H9 (cell line): ENCODE data around the gene MRPS16. TPM values are rescaled to one million over a fixed set of nuclear protein-coding genes. Genes with fewer than 3 reads are reported as not detected.

Experiments used
- DNase-seq: peaks from one replicate; pipeline ENCODE4 v3.0.0-alpha.2; 2017
- H2AFZ ChIP-seq: one replicate; pipeline ENCODE4 v1.6.1; 2013; ENCODE audit warnings: mild to moderate bottlenecking, low read length, control low read depth, moderate library complexity
- H2AK5ac ChIP-seq: 2 replicates; pipeline ENCODE4 v1.6.1; 2013; ENCODE audit warnings: low read length, control low read depth, mixed read lengths; ENCODE audit not compliant: insufficient read length
- H2BK120ac ChIP-seq: one replicate; pipeline ENCODE4 v1.6.1; 2013; ENCODE audit warnings: low read depth, mild to moderate bottlenecking, low read length, control low read depth, inconsistent platforms; ENCODE audit not compliant: poor library complexity, severe bottlenecking
- H2BK12ac ChIP-seq: 2 replicates; pipeline ENCODE4 v1.6.1; 2013; ENCODE audit warnings: low read length, control low read depth, mixed read lengths, low read depth; ENCODE audit not compliant: insufficient read length
- H2BK15ac ChIP-seq: 2 replicates; pipeline ENCODE4 v1.6.1; 2013; ENCODE audit warnings: low read depth, low read length, control low read depth
- H2BK20ac ChIP-seq: one replicate; pipeline ENCODE4 v1.6.1; 2013; ENCODE audit warnings: low read depth, mild to moderate bottlenecking, low read length, control low read depth, inconsistent platforms; ENCODE audit not compliant: poor library complexity, severe bottlenecking
- H2BK5ac ChIP-seq: 2 replicates; pipeline ENCODE4 v1.6.1; 2013; ENCODE audit warnings: low read length, control low read depth, mixed read lengths; ENCODE audit not compliant: insufficient read length
- H3K14ac ChIP-seq: 2 replicates; pipeline ENCODE4 v1.6.1; 2013; ENCODE audit warnings: low read length, control low read depth; ENCODE audit not compliant: insufficient read depth
- H3K18ac ChIP-seq: 2 replicates; pipeline ENCODE4 v1.6.1; 2013; ENCODE audit warnings: low read depth, mild to moderate bottlenecking, mixed read lengths, low read length, control low read depth; ENCODE audit not compliant: insufficient read length
- H3K23ac ChIP-seq: 2 replicates; pipeline ENCODE4 v1.6.1; 2013; ENCODE audit warnings: low read length, control low read depth, mixed read lengths, low read depth; ENCODE audit not compliant: insufficient read length
- H3K23me2 ChIP-seq: 2 replicates; pipeline ENCODE4 v1.6.1; 2013; ENCODE audit warnings: low read depth, mild to moderate bottlenecking, mixed read lengths, low read length, control low read depth; ENCODE audit not compliant: insufficient read length, poor library complexity, severe bottlenecking
- H3K27ac ChIP-seq: 2 replicates; pipeline ENCODE4 v1.5.1; 2013; ENCODE audit warnings: low read length, control low read depth, mixed read lengths, low read depth; ENCODE audit not compliant: insufficient read length
- H3K27me3 ChIP-seq: 2 replicates; pipeline ENCODE4 v1.6.1; 2013; ENCODE audit warnings: low read length, control low read depth, inconsistent platforms; ENCODE audit not compliant: insufficient read depth
- H3K4ac ChIP-seq: 2 replicates; pipeline ENCODE4 v1.6.1; 2013; ENCODE audit warnings: low read depth, mild to moderate bottlenecking, control low read depth, inconsistent platforms, low read length, moderate library complexity
- H3K4me1 ChIP-seq: 2 replicates; pipeline ENCODE4 v1.6.1; 2013; ENCODE audit warnings: low read length, control low read depth, inconsistent platforms; ENCODE audit not compliant: insufficient read depth
- H3K4me2 ChIP-seq: 2 replicates; pipeline ENCODE4 v1.6.1; 2013; ENCODE audit warnings: low read length, control low read depth, mixed read lengths; ENCODE audit not compliant: insufficient read length, insufficient read depth
- H3K56ac ChIP-seq: 2 replicates; pipeline ENCODE4 v1.6.1; 2013; ENCODE audit warnings: low read depth, mild to moderate bottlenecking, mixed read lengths, low read length, control low read depth; ENCODE audit not compliant: insufficient read length
- H3K79me1 ChIP-seq: 2 replicates; pipeline ENCODE4 v1.6.1; 2013; ENCODE audit warnings: low read depth, mild to moderate bottlenecking, moderate library complexity, low read length, control low read depth, inconsistent platforms; ENCODE audit not compliant: insufficient read depth, poor library complexity, severe bottlenecking
- H3K79me2 ChIP-seq: 2 replicates; pipeline ENCODE4 v1.6.1; 2013; ENCODE audit warnings: low read length, control low read depth, inconsistent platforms; ENCODE audit not compliant: insufficient read depth
- H3K9ac ChIP-seq: 2 replicates; pipeline ENCODE4 v1.6.1; 2013; ENCODE audit warnings: low read length, control low read depth, mixed read lengths; ENCODE audit not compliant: insufficient read length; ENCODE audit errors: extremely low read depth
- H3K9me3 ChIP-seq: one replicate; pipeline ENCODE4 v1.6.1; 2013; ENCODE audit warnings: low read depth, low read length, inconsistent platforms; ENCODE audit not compliant: control insufficient read depth
- H3T11ph ChIP-seq: one replicate; pipeline ENCODE4 v1.6.1; 2013; ENCODE audit warnings: mild to moderate bottlenecking, low read length, control low read depth, inconsistent platforms
- H4K20me1 ChIP-seq: one replicate; pipeline ENCODE4 v1.6.1; 2013; ENCODE audit not compliant: control insufficient read depth, insufficient read length, insufficient read depth
- H4K5ac ChIP-seq: 2 replicates; pipeline ENCODE4 v1.6.1; 2013; ENCODE audit warnings: low read depth, mild to moderate bottlenecking, mixed read lengths, low read length, control low read depth; ENCODE audit not compliant: insufficient read length
- H4K8ac ChIP-seq: replicated peaks from 2 replicates; pipeline ENCODE4 v1.6.1; 2013; ENCODE audit warnings: low read length, control low read depth, mixed read lengths, low read depth; ENCODE audit not compliant: insufficient read length
- H4K91ac ChIP-seq: 2 replicates; pipeline ENCODE4 v1.6.1; 2013; ENCODE audit warnings: low read depth, mild to moderate bottlenecking, moderate library complexity, mixed read lengths, low read length, control low read depth; ENCODE audit not compliant: insufficient read length
- H3K27ac Mint-ChIP-seq, 3 experiments: 2 replicates in 2 of 3; 3 replicates in 1 of 3; pipeline ENCODE4 v1.8.0; 2020 to 2021; ENCODE audit warnings: mixed read lengths in 3 of 3, mild to moderate bottlenecking in 1 of 3, moderate library complexity in 1 of 3
- H3K27me3 Mint-ChIP-seq: 2 replicates; pipeline ENCODE4 v1.8.0; 2021; ENCODE audit warnings: low read depth, mild to moderate bottlenecking, moderate library complexity, mixed read lengths
- H3K36me3 Mint-ChIP-seq, 3 experiments: 2 replicates in 2 of 3; 3 replicates in 1 of 3; pipeline ENCODE4 v1.8.0; 2020 to 2021; ENCODE audit warnings: low read depth in 3 of 3, mixed read lengths in 3 of 3; ENCODE audit not compliant: insufficient read depth in 1 of 3
- H3K4me1 Mint-ChIP-seq, 2 experiments: 2 replicates each; pipeline ENCODE4 v1.8.0; 2020; ENCODE audit warnings: mixed read lengths in 2 of 2
- H3K4me3 Mint-ChIP-seq, 2 experiments: 2 replicates in 1 of 2; 3 replicates in 1 of 2; pipeline ENCODE4 v1.8.0; 2020 to 2021; ENCODE audit warnings: mild to moderate bottlenecking in 2 of 2, mixed read lengths in 2 of 2, moderate library complexity in 1 of 2
- H3K9me3 Mint-ChIP-seq, 2 experiments: 2 replicates in 1 of 2; 3 replicates in 1 of 2; pipeline ENCODE4 v1.8.0; 2020; ENCODE audit warnings: mild to moderate bottlenecking in 2 of 2, mixed read lengths in 2 of 2, moderate library complexity in 1 of 2
- WGBS: extraction: QIAGEN DNeasy Blood & Tissue Kit; methylation state at CpG from one replicate; pipeline ENCODE4 v1.1.7; 2013; ENCODE audit warnings: missing lambda C conversion rate, low lambda C conversion rate, mixed read lengths; ENCODE audit not compliant: insufficient read length; ENCODE audit errors: extremely low coverage; 5-methylcytosine and 5-hydroxymethylcytosine counted together
- total RNA-seq: library from RNA; stranded (reverse); gene quantifications from 2 replicates; pipeline ENCODE4 v1.2.1, GENCODE V29; 2021
- TF ChIP-seq, protein P1 (sequence below): fragments of 200-600 bp; sonication (generic); conservative IDR thresholded peaks from 3 replicates; pipeline ENCODE4 v1.8.0; 2021; ENCODE audit warnings: antibody characterized with exemption, mild to moderate bottlenecking

The MRPS16 gene
- total RNA-seq, 1 experiment from 2014 or later: 122 TPM

DNA sequence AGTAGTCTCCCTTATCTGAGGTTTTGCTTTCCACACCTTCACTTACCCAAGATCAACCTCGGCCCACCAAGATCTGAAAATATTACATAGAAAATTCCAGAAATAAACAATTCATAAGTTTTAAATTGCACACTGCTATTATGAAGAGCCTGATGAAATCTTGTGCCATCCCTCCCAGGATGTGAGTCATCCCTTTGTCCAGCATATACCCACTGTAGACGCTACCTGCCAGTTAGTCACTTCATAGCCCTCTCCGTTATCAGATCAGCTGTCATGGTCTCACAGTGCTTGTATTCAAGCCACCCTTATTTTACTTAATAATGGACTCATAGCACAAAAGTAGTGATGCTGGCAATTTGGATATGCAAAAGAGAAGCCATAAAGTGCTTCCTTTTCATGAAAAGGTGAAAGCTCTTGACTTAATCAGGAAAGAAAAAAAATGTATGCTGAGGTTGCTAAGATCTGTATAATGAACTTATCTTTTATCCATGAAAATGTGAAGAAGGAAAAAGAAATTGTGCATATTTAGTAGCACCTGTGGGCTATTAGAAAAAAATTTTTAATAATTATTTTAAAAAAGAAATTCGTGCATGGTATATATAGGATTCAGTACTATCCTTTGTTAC lies 9.8 kb upstream of the MRPS16 start:
- Histone ChIP-seq H2BK5ac (no peak overlapping the region), H3K4me1 (no peaks in the 10 kb centered on the region), H3K56ac (no peak overlapping the region), H3K4ac (no peak overlapping the region), H3K27me3 (no peaks in the 10 kb centered on the region), H3K4me2 (no peak overlapping the region), H3T11ph (no peak overlapping the region), H3K23me2 (no peaks in the 10 kb centered on the region), H2BK15ac (no peak overlapping the region), H4K20me1 (no peaks in the 10 kb centered on the region), H4K5ac (no peak overlapping the region), H3K27ac (no peak overlapping the region), H3K14ac (no peak overlapping the region), H4K8ac (no peak overlapping the region), H3K23ac (no peak overlapping the region), H3K9me3 (no peaks in the 10 kb centered on the region), H2BK20ac (no peak overlapping the region), H2BK120ac (no peak overlapping the region), H2BK12ac (no peak overlapping the region), H2AFZ (no peak overlapping the region), H2AK5ac (no peak overlapping the region), H3K9ac (no peak overlapping the region), H4K91ac (no peak overlapping the region), H3K79me1 (no peaks in the 10 kb centered on the region), H3K18ac (no peak overlapping the region), H3K79me2 (no peaks in the 10 kb centered on the region)
- Mint-ChIP-seq H3K27ac (no peak overlapping the region), H3K36me3 (peaks cover 7% of the 10 kb centered on the region in 3 experiments; a peak in 6 of 7 replicates), H3K9me3 (peaks cover 14 to 26% of the 10 kb centered on the region in 2 experiments), H3K4me1 (no peaks in the 10 kb centered on the region), H3K27me3 (no peaks in the 10 kb centered on the region), H3K4me3 (no peak overlapping the region)
- no peak for DNase-seq
- TF ChIP-seq, protein P1, sequence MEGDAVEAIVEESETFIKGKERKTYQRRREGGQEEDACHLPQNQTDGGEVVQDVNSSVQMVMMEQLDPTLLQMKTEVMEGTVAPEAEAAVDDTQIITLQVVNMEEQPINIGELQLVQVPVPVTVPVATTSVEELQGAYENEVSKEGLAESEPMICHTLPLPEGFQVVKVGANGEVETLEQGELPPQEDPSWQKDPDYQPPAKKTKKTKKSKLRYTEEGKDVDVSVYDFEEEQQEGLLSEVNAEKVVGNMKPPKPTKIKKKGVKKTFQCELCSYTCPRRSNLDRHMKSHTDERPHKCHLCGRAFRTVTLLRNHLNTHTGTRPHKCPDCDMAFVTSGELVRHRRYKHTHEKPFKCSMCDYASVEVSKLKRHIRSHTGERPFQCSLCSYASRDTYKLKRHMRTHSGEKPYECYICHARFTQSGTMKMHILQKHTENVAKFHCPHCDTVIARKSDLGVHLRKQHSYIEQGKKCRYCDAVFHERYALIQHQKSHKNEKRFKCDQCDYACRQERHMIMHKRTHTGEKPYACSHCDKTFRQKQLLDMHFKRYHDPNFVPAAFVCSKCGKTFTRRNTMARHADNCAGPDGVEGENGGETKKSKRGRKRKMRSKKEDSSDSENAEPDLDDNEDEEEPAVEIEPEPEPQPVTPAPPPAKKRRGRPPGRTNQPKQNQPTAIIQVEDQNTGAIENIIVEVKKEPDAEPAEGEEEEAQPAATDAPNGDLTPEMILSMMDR: no peak
- no CpG with 5 or more reads among the region's 4 CpGs for whole genome bisulfite sequencing
